ENCODE data around the gene KBTBD7. TPM values are rescaled to one million over a fixed set of nuclear protein-coding genes. Genes with fewer than 3 reads are reported as not detected.

The KBTBD7 gene
- total RNA-seq, 1 donor from 2014 or later = 1.4 TPM

- no peak for TF ChIP-seq CTCF (conservative IDR thresholded peaks at IDR 0.05; ENCODE audit: low read depth, low read length)
- H3K4me3 ChIP-seq (ENCODE audit: low read depth, low read length) = no peak overlapping the region
- DNase-seq (ENCODE audit: low read depth) = no peak
Measured at GRCh38 chr13:41231025-41231677, 36.8 kb upstream of the KBTBD7 start.

- no peak for TF ChIP-seq CTCF (conservative IDR thresholded peaks at IDR 0.05; ENCODE audit: low read depth, low read length)
- H3K4me3 ChIP-seq (ENCODE audit: low read depth, low read length) = no peak overlapping the region
- DNase-seq (ENCODE audit: low read depth) = no peak
Measured at GRCh38 chr13:41229356-41229755, 35.0 kb upstream of the KBTBD7 start.

GRCh38 chr13:41224113-41225110 is 30.0 kb upstream of the KBTBD7 start:
- no peak for DNase-seq (ENCODE audit: low read depth)
- no peak for TF ChIP-seq CTCF (conservative IDR thresholded peaks at IDR 0.05; ENCODE audit: low read depth, low read length)
- no peak overlapping the region for H3K4me3 ChIP-seq (ENCODE audit: low read depth, low read length)

GRCh38 chr13:41222259-41222852 is 28.0 kb upstream of the KBTBD7 start:
- no peak overlapping the region for H3K4me3 ChIP-seq (ENCODE audit: low read depth, low read length)
- peak; percentile 85 for TF ChIP-seq CTCF (conservative IDR thresholded peaks at IDR 0.05; ENCODE audit: low read depth, low read length)
- DNase-seq (ENCODE audit: low read depth) = peak; percentile 33

GRCh38 chr13:41220401-41220800 is 26.0 kb upstream of the KBTBD7 start:
- H3K4me3 ChIP-seq (ENCODE audit: low read depth, low read length) = no peak overlapping the region
- DNase-seq (ENCODE audit: low read depth) = peak; percentile 35
- no peak for TF ChIP-seq CTCF (conservative IDR thresholded peaks at IDR 0.05; ENCODE audit: low read depth, low read length)

GRCh38 chr13:41216160-41216559 is 21.8 kb upstream of the KBTBD7 start:
- no peak overlapping the region for H3K4me3 ChIP-seq (ENCODE audit: low read depth, low read length)
- TF ChIP-seq CTCF (conservative IDR thresholded peaks at IDR 0.05; ENCODE audit: low read depth, low read length) = no peak
- no peak for DNase-seq (ENCODE audit: low read depth)
